DMS 273 (cell line): ENCODE data around the gene EXOG.

Experiments used
- DNase-seq: peaks from one replicate; lab custom pipeline; 2025; ENCODE audit not compliant: unreplicated experiment; lab: John Stamatoyannopoulos, UW

EXOG gene

DNA sequence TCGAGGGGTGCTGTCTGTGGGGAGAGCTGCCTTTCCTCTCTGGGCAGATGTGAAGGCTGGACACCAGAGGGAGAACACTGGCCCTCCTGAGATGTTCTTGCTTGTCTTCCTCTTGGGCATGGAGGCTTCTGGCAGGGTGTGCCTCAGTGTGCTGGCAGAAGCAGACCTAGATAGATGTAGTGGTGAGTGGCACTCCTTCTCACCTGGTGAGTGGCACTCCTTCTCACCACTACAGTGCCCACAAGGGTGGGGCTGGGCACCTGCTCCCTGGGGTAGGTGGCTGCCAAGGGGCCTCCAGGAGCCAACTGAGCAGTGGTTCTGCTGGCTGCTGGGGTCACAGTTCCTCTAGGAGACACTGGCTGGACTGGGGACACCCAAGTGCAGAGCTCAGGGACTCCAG lies 23.8 kb upstream of the EXOG start:
- DNase-seq = no peak

DNA sequence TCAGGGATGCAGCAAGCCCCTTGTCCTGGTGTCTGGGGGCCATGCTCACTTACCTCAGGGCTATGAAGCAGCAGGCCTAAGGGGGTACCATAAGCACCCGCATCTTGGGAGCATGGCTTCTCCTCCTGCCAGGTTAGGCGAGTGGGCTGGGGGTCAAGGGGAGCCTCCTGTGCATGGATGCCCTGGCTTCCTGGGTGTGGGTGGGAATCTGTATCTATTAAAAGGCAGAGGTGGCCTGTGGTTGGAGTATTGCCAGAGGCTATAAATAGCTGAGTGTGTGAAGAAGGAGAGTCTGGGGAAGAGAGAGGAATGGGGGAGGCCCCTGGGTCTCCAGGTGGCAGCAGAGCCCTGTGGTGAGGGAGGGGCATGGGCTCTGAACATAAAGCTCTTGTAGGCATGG lies 22.9 kb upstream of the EXOG start:
- DNase-seq = peak; percentile 25

DNA sequence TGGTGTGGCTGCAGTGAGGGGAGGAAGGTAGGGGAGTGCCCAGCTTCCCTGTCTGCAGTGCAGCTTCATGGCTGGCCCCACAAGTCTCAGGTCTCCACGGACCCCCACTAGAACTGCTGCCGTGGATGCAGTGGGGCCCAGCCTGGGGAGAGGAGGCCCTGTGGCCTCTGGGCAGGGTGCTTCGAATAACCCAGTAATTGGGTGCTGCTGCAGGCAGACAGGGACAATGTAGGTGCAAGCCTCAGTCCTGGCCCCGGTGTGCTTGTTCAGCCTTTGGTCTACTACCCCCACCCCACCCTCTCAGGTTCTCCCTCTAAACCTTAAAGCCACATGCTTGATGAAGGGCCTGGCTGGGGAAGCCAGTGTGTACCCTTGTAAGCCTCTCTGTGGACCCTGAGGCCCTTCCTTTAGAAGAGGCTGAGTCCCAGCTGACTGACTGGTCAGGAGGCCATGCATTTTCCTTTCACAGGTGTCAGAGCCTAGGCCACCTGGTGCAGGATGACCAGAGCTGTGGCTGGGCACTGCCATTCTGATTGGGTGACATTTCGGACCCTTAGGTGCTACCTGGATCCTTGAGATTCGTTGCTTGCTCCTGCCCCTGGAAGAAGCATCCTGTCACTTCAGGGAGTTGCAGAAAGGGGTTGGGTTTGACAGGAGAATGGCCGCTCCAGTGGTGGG lies 21.1 kb upstream of the EXOG start:
- no peak for DNase-seq

DNA sequence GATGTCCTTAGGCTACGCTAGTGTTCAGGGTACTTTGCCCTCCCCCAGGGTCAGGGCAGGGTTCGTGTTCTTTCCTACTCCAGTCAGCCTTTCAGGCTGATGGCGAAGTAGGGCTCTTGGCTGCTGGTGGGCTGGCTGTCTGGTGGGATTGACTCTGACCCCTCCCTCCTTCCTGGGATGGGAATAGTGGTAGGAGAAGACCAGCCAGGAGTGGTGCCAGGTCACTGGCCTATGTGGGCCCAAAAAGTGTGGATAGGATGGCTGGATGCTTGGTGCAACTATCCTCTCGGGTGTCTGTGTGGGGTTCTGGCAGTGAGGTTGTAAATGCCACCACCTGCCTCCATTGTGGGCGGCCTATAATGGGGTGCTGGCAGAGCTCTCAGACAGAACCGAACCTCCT lies 20.4 kb upstream of the EXOG start:
- no peak for DNase-seq

DNA sequence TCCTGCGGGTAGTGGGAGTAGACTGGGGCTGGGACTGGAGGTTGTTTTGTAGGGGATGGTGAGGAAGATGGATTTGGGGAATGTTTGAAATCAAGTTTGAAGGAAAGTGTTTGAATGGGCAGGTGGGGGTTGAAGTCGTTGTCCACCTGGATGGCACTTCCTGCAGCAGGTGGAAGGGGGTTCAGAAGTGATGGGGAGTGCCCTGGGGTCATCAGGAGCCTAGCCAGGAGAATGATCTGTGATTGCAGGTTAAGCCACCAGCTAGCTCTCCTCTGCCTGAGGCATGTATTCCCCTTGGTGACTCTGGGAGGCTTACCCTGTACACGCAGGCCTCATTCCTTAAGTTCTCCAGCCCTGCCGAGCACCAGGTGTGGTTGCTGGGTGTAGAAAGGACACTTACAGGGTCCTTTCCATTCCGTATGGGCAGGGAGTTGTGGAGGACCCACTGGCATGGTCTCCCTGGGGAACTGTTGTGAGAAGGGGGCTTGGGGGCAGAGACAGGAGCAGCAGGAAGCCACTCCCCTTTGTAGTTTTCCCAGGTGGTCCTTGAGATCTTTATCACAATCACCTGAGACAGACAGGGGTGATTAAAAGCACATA lies 19.9 kb upstream of the EXOG start:
- DNase-seq = no peak

DNA sequence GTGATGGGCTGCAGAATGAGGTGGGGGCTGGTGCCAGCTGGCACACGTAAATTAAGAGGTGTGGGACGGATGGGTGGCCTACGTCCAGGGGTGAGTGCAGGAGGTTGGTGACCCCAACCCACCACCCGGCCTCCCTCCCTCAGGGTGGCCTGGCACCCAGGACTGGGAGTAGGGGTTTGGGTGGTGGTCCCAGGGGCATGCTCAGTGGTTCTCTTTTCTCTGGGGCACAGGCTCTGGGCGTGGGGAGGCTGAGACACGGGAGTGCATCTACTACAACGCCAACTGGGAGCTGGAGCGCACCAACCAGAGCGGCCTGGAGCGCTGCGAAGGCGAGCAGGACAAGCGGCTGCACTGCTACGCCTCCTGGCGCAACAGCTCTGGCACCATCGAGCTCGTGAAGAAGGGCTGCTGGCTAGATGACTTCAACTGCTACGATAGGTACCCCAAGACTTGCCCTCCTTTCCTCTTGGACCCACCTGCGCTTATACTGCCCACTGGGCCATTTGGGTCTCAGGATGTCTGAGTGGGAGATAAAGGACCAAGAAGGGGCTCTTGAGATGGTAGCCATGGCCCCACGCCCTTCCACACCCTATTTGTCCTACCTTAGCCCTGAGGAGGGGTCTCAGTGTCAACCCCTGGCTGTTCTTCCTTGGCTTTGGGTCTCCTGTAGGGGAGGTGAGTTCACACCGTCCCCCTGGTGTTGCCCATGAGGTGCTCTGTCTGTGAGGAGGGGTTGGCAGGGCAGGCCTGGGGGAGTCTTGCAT lies 18.9 kb upstream of the EXOG start:
- no peak for DNase-seq

DNA sequence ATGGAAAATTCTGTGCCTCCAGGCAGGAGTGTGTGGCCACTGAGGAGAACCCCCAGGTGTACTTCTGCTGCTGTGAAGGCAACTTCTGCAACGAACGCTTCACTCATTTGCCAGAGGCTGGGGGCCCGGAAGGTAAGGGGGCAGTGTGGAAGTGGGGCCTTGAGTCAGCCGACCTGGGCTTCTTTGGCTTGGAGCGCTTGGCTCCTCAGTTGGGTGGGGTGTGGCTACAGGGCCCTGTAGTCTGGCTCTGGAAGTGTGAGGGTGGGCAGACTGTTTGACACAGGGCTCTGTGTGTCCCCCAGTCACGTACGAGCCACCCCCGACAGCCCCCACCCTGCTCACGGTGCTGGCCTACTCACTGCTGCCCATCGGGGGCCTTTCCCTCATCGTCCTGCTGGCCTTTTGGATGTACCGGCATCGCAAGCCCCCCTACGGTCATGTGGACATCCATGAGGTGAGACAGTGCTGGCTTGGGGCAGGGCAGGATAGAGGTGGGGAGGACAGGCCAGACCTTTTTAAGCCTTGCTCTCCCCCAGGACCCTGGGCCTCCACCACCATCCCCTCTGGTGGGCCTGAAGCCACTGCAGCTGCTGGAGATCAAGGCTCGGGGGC lies 18.2 kb upstream of the EXOG start:
- no peak for DNase-seq

DNA sequence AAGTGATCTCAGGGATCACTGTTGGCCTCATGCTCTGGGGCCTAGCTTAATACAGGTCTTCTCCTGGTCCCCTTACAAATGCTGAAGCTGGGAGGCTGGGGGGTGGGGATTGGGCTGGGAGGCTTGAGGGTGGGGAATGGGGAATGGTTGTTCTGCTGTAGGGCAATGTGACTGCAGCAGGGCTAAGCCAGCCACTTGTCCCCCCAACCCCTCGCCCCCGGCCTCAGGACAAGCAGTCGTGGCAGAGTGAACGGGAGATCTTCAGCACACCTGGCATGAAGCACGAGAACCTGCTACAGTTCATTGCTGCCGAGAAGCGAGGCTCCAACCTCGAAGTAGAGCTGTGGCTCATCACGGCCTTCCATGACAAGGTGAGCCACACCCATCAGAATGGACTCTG lies 17.2 kb upstream of the EXOG start:
- no peak for DNase-seq

DNA sequence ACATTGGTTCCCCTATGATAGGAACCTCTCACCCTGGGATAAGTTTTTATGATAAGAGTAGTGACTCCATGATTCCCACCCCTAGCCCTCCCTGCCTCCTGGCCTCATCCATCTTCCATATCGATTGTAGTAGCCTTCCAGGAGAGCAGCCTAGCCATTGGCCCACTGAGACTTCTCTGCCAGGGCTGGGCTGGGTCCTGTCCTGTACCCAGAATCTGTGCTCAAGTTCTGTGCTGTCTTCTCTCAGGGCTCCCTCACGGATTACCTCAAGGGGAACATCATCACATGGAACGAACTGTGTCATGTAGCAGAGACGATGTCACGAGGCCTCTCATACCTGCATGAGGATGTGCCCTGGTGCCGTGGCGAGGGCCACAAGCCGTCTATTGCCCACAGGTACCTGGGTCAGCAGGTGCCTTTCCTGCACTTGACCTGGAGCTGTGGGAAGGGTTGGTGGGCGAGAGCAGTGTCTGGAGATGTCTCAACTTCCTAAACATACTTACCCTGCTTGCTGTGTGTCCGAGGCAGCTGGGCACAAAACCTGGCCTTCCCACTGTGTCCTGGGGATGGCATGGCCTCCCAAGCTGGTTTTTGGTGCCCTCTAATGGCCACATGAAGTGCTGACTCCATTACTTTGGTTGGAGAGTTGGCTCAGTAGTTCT lies 16.6 kb upstream of the EXOG start:
- DNase-seq = peak; percentile 68

DNA sequence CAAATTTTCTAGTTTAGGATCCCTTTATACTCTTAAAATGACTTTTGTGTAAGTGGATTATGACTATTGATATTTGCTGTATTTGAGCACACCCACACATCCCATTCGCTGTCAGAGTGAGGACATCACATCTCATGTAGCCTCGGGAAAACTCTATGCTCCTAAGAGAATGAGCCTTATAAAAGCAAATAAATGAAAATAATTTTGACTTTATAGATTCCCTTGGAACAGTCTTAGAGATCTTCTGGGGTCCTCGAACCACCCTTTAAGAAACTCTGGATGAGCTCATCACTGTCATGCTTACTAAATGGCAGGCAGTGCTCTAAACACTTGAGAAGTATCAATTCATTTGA lies 16.1 kb upstream of the EXOG start:
- no peak for DNase-seq

DNA sequence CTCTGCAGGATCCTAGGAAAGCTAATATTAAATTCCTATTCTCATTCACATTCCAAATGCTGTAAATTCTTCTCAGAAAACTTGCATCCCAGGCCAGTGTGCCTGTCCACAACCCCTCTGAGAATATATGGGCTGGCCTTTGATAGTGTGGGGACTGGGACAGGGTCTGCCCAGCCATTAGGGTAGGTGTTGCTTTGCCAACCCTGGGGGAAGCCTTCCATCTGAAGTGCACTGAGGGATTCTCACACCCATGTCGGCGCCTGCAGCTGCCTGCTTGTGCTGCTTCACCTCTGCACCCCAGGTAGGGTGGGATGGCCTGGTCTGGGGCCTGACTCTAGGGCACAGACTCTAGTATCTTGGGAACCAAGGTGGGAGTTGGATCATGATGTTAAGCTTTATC lies 15.2 kb upstream of the EXOG start:
- no peak for DNase-seq

DNA sequence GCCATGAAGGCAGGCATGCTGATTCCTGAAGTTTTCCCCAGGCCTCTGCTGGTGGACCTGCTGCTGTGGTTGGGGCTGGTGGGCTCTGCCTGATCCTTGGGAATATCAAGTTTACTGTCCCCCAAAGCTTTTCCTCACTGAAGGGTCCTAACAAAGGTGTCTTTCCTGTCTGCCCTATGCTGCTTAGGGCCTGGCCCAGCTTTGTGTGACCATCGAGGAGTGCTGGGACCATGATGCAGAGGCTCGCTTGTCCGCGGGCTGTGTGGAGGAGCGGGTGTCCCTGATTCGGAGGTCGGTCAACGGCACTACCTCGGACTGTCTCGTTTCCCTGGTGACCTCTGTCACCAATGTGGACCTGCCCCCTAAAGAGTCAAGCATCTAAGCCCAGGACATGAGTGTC lies 13.2 kb upstream of the EXOG start:
- no peak for DNase-seq

DNA sequence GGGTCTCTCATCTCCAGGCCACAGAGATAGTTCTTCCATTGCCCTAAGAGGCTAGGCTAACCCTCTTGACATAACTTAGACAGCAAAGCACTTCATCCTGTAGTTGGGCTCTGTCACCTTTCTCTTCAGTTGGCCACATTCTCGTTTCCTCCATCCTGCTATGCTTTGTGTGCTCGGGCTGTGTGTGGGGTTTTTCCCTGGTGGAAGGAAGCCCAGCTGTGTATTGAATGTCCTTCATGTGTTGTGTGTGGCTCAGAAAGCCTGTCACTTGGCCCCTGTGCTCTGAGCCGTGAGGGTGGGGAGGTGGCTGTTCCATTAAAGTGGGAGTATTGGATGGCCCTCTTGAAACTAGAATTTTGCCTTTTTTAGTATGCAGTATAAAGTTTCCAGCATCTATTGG lies 8.8 kb upstream of the EXOG start:
- DNase-seq = no peak

DNA sequence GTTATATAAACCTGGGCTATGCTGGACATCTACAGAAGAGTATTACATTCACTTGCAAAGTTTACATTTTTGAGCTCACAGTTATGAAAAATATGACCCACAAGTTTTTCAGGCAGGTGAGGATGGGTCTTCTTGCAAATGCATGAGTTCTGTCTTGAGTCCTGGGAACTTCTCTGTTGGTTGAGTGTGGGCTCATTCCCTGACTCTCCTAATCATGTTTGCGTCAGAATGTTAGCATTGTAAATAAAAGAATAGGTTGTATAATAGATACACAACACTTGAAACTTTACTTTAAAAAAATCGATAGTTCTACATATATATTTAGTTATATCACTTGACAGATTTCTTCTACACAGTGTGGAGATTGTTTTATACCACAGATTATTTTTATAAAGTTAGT lies 7.2 kb upstream of the EXOG start:
- no peak for DNase-seq

DNA sequence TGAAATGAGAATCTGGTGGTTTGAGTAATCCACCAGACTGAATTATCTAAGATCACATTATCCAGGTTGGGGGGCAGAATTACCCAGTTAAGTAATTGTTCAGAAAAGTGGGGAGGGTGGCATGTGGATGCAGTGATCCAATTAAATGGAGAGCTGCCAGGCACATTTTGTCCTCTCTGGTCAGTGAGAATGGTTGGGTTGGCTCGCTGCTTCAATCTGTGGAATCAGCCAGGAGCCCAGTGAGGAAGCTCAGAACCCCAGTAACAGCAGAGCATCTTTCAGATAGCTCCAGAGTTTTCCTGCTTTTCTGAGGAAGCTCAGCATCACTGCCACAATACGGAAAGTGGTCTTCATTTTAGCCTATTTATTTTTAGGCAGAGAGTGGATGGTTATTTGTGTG lies 6.4 kb upstream of the EXOG start:
- peak; percentile 36 for DNase-seq

DNA sequence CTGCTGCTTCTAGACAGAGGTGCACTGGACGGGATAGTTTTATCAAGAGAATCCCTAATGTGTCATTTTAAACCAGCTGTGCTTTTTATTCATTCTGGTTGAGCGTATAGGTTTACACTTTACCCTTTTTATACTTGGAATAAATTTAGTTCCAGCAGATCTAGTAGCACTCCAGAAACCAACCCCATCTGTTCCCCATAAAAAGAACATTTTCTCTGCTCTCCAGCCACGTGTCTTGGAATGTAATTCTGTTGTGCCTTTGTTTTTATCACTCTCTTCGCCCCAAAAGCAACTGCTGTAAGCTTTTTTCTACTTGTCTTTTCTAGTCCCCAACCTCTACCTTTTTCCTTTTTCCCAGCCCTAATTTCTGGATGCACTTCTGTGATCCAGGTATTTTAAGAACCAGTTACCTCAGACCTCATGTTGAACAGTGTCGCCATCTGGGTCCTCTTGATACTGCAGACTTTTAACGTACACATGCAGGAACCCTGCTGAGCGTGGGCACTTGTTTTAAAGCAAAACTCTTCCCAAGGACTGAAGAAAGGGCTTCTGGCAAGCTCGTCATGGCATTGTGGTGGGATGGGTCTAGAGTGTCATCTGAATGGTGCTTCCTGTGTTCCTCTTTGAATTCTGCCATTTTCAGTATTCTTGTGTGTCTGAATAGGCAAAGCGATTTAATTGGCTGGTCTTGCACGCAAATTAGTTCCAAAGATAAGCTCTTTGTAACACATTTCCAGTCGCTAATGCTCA lies 5.7 kb upstream of the EXOG start:
- peak; percentile 88 for DNase-seq

DNA sequence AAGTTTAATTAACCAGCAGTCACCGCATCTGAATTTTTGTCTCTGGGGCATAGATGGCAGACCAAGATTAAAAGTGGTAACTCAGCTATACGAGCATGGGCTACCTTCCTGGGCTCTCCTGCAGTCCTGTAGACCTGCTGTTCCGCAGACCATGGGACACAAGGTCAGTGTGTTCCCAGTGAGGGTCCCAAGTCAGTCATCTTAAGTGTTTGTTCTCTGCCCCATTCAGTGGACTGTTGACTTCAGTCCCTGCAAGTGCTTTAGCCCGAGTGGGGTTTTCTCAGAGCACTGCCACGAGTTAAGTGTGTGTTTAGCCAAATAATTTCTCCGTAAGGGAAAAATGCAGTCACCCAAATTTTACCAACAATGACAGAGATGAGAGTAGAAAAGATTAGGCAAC lies 4.9 kb upstream of the EXOG start:
- no peak for DNase-seq

DNA sequence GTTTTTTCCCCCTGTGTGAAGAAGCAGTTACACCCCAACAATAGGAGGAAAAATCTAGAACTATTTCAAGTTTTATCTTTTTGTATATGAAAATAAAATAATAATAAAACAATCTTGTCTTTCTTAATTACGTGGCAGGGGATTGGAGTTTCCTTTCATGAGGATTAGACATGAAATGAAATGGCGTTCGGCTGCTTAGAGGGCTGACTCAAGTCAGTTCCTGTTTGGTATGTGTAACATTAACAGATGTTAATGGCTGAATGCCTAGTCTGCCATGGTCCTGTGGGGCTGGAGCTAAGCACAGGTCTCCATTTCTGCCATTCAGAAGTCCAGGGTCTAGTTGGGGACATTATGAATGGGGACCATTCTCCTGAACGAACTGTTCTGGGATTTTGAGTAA lies 3.1 kb upstream of the EXOG start:
- DNase-seq = peak; percentile 61

DNA sequence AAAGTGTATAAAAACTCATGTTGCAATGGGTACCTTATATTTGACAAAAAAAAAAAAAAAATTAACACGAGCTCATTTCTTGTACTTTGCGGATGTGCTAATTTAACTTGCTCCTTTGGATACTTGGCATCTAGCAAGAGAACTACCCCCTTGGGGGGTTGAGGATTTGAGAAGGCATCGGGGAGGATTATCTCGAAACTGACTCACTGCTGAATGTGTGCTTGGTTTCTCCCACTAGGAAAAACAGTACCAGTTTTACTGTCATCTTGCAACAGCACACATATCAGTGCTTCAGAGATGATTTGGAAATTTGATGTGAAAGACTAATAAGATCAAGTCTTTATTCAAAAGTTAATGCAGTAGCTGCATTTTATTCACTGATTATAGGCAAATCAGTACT lies 891 bp downstream of the EXOG start:
- DNase-seq = peak; percentile 6

DNA sequence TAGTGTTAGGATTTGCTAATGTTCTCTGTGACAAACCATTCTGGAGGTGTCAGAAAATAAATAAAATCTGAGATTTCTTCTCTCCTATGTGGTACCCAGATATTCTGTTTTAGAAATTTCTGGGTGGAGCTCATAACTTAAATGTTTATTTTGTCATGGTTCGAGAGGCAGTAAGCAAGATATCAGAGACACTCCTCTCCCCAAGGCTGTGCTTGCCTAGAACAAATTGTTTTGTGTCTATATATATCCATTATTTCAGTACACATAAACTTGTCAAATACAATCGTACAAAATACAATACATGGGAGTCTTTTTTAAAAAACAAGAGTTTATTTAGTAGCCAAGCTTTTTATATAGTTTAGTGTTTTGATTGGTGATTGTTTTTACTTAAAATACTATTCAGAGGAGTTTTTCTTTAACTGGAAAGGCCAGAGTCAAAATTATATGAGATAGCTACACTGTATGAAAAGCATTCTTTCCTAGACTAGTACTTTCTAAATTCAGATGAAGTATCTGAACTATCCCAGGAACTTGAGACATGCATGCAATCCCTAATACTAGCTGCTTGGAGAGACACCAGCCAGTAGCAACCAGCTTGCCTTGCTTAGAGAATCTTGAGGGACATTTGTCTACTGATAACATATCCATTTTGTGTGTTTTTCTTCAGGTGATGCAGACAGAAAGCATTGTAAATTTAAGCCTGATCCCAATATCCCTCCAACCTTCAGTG lies 4.7 kb downstream of the EXOG start:
- no peak for DNase-seq
